ENCODE results near the gene SLC35B4.

The SLC35B4 gene

DNA sequence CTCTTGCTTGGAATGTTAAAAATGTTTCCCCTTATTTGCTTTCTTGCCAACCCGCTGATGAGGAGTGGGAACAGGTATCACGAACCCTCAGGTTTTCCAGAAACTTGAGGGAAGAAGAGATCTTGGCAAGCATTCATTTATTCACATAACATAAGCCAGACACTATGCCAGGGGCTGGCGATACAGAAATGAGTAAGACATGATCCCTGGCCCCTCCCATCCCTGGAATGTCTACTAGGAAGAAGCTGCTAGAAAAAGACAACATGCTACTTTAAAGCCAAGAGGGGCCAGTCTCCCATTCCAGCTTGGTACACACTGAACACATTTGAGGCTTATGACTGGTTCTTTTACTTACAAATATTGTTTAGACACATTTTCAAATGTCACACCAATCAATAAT is 26.4 kb downstream of the SLC35B4 start:
- DNase-seq = peak; percentile 38

DNA sequence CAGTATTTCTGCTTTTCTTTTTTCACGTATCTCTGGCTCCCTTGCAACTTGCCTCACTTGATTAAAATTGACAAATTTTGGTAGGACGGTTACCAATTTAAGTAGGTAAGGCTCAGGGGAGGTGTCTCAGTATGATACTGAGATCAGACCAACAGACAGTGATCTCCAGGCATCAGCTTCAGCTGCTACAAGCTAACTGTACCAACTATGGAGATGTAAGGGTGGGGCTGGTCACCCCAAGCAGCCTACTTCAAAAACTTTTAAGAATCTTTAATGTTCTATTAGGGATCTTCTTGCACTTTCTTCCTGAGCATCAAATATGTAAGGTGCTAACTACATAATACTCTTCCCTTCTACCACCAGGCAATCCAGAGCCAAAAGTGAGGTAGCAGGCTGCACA is 26.9 kb downstream of the SLC35B4 start:
- no peak for DNase-seq

DNA sequence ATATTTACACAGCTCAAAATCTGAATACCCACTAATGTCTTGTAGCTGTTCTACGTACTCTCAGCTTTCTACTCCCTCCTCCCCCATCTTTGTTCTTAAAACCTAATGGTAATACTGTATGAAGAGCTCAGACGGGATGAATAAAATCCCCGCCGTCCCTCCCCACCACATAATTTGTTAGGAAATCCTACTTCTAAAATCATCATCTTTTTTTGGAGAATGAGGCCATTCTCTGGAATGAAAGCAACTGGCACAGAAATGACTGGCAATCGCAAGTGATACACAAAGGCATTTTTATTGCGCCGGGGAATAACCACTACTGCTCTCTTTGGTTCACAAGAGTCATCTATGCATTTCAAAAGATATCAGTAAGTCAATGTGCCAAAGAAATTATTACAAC is 27.3 kb downstream of the SLC35B4 start:
- DNase-seq = peak; percentile 4

DNA sequence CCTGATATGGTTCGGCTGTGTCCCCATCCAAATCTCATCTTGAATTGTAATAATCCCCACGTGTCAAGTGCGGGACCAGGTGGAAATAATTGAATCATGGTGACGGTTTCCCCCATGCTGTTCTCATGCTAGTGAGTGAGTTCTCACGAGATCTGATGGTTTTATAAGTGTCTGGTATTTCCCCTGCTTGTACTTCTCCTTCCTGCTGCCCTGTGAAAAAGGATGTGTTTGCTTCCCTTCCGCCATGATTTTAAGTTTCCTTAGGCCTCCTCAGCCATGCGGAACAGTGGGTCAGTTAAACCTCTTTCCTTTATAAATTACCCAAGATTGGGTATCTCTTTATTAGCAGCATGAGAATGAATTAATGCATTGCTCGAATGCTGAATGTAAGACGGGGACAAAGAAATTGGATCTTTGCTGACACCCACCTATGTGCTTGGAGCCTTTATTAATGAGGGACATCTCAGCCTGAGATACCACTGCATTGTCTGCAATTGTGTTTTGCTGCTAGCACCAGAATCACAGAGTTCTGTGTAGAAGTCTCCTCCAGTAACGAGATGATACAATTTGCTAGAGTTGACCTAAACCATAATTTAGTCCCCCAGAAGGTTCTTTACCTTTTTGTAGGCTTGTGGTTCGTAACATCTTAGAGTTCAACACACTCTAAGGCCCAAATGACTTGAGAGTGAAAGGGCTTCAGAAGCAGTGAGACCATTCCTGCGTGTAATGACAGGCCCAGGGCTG is 28.6 kb downstream of the SLC35B4 start:
- no peak for DNase-seq

DNA sequence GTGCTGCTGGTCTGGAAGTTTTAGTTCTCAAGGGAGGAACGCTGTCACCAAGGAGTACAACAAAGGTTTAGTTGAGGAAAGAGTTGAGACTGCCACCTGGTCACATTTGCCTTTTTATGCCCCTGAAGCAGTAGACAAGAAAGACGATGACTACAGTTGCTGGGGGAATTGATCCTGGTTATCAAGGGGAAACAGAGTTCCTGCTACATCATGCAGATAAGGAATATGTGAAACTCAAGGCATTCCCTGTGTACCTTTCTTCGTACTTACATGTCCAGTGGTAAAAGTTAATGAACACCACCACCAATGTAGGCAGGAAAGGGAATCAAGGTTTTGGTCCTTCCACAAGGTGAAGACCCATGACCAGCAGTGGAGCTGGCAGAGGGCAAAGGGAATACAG is 31.8 kb downstream of the SLC35B4 start:
- DNase-seq = no peak

DNA sequence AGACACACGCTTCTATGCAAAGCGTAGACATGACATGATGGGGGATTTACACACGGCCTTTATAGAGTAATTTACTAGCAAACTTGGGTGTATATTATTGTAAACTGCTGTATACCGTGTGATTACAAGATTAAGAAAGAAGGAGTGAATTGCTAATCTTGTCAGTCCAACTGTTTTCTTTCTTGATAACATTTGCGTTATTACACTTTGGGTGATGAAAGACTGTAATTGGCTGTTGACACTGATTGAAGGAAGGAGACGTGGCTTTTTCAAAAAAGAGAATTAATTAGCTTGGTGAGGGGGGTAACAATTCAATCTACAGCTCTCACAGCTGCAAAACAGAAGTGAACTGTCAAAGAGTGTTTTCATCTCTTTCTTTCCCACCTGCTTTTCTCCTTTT is 32.7 kb downstream of the SLC35B4 start:
- DNase-seq = no peak

DNA sequence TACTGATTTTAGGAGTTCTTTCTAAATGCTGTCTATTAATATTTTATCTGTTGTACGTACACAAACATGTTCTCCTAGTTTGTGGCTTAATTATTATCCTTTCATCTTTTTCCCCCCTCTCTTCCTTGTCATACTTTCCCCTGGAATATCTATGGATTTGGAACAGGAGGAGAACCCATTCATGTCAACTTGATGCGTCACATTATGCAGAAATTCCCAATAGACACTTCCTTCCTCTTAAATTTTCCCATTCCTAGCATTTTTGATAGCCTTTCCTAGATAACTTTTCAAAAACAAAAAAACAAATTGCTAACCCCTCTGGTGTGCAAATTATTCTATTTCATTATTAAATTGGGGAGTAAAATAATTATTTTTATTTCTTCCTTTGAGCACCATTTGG is 36.2 kb downstream of the SLC35B4 start:
- DNase-seq = no peak

DNA sequence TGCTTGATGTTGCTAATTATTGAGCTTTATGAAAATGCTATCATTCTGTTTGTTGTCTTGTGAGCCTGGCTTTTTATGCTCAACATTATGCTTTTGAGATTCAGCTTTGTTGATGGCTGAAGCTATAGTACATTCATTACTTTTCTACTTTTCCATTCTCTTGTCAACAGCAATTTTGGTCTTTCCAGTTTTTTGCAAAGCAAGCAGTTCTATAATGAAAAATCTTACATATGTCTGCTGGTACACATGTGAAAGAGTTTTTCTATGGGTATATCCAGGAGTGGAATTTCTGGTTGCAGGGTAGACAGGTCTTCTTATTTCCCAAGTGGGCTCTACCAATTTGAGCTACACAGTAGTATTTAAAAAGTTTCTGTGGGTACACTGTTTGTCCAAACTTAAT is 36.8 kb downstream of the SLC35B4 start:
- DNase-seq = no peak

DNA sequence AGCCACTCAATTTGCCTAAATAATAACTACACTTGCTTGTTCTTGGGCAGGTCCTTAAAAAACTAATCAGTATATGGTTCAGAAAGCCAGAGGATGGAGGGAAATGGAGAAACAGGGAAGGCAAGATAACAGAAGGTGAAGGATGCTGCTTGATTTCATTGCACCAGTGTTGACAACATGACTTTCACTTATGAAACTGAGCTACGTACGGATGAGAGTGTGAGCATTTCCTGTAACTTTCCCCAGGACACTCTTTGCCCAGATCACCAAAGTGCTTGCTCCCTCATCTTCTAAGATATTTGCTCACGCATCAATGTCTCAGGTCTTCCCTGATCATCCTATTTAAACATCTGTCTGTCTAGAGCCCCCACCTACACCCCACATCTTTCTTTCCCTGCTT is 37.4 kb downstream of the SLC35B4 start:
- no peak for DNase-seq

DNA sequence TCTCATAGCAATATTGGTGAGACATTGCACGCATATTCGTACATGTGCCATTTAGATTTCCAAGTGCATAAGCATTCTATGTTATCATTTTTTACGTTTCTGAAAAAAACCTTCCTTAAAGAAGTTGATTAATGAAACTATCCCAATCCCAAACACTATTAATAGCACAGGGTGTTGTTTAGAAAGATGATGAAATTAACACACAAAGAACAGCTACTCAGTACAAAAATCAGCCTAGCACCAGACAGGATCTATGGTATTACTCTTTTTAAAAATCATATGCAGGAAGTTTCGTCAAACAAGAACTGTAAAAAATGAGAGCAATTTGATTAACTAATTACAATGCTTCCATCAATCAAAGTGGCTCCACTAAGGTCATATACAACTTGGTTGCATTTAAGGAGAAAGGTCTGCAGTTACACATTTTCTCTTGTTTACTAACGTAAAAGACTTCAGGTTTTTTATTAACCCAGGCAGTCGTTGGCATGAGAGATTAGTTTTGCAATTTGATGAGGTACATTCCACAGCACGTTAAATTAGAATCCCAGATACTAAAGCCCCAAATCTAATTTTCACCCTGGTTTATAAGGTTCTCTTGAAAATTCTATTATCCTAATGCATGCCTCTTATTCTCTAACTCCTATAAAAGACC is 38.1 kb downstream of the SLC35B4 start:
- no peak for DNase-seq

DNA sequence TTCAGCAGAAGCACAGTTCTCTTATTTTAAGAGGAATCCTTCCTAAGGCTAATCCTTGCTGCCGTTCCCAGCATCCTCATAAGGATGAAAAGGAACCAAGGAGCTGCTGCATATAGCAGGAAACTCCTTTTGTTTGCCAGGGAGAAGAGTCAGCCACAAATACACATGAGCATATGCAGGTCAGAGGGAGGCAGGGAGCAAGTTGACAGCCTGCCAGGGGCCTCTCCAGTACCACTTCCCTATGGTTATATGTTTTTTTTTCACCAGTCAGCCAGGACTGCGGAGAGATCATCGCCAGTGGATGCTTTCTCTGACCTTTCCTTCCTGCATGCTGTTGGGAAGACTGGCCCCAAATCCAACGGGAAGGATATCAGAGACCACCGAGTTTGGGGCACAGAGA is 39.8 kb downstream of the SLC35B4 start:
- no peak for DNase-seq

DNA sequence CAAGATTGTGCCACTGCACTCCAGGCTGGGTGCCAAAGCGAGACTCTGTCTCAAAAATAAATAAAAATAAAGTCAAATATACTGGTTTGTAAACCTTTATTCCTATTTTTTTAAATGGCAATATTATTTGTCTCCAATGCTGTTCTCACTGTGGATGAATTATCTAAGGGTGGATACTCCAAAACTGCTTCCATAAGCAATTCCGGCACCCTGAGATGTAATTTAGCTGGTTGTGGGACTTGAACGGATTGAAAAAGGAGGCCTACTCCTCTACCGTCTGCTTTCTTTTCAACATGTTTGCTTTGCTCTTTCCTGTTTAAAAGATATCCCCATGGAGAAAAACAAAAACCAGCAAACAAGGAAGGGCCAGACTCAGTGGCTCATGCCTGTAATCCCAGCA is 54.4 kb downstream of the SLC35B4 start:
- no peak for DNase-seq

DNA sequence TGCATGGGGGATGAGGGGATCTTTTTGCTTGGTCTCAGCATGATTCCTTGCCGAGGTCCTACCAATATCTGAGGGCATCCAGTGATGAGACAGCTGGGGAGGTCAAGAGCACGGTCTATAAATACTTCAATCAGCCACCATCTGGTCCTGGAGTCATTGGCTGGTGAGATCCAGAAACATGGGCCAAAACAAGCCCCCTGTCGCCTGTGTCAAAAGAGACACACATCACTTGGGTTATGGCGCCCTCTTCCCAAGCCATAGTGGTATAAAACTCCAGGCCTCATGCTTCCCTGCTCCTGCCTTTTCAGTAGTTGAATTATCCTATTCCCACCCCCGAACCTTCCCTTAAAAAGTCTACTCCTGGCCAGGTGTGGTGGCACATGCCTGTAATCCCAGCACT is 60.9 kb downstream of the SLC35B4 start:
- DNase-seq = no peak

DNA sequence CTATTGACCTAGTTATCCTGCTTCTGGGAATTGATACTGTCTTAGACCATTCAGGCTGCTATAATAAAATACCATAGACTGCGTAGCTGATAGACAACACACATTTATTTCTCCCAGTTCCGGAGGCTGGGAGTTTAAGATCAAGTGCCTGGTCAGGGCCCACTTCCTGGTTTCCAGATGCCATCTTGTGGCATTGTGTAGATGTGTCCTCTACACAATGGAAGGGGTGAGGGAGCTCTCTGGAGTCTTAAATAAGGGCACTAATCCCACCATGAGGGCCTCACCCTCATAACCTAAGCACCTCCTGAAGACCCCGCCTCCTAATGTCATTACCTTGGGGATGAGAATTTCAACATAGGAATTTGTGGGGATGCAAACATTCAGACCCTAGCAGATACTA is 62.4 kb downstream of the SLC35B4 start:
- no peak for DNase-seq

DNA sequence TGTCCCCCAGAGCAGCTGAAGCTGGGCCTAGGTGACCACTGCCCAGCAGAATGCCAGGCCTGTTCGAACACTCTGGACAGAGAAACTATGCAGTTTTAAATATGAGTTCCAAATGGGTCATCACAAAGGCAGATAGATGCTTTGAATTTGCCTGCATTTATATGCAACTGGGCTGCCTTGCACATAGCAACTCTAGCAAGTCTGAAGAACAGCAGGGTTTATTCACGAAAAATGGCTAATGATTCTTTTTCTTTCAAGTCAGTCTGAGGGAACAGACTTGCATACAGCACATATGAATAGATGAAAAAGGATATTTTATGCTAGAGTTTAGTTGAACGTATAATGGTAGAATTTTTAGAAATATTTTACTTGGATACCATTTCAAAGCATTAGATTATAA is 68.5 kb downstream of the SLC35B4 start:
- no peak for DNase-seq

DNA sequence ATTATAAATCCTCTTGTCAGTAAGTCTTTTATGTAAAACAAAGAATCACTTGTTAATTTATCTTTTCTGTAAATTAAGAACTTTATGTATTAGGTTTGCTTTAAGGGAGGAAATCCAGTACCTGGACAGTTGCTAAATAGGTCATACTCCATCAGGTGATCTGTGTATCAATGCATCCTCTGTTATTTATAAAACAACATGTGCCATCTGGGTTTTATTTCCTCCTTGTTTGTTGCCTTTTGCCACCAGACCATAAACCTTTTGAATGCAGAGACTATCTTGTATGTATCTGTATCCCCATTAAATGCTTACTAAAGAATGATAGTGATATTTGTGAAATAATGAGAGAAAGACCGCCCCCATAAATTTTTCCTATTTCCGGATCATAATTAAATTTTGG is 70.0 kb downstream of the SLC35B4 start:
- DNase-seq = no peak

DNA sequence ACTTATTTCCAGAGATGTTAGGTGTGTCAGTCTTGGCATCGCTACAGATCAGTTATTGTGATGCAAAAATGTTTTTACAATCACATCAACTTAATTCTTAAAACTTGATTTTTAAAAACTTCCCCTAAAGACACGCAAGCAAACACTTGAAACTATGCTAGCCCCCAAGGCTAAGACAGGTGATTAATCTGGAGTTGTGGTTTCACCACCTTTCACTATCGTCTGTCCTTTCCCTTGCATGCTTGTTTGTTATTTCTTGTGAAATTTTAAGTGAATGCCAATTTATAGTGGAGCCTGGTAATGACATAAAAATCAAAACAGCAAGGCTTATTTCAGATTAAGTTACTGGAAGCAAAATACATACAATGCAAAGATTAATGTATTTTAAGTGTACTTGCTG is 70.4 kb downstream of the SLC35B4 start:
- DNase-seq = no peak

DNA sequence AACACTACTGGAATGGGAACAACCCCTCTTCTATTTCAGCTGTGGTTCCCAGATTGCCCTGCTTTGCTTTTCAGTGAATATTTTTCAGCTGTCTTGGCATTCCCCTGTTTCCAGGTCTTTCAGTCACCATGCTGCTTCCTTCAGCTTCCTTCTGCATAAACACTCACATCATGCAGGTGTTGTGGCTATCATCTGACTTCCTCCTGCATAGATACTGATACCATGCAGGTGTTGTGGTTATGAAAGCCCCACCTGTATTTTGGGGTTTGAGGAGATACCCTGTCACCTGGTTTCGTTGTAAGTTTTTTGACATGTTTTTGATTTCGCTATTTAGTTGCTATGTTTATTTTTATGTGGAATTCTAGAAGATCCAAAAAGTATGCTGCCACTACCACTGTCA is 71.5 kb downstream of the SLC35B4 start:
- no peak for DNase-seq
